ENCODE data around the gene RMDN3.

RMDN3 gene

DNA sequence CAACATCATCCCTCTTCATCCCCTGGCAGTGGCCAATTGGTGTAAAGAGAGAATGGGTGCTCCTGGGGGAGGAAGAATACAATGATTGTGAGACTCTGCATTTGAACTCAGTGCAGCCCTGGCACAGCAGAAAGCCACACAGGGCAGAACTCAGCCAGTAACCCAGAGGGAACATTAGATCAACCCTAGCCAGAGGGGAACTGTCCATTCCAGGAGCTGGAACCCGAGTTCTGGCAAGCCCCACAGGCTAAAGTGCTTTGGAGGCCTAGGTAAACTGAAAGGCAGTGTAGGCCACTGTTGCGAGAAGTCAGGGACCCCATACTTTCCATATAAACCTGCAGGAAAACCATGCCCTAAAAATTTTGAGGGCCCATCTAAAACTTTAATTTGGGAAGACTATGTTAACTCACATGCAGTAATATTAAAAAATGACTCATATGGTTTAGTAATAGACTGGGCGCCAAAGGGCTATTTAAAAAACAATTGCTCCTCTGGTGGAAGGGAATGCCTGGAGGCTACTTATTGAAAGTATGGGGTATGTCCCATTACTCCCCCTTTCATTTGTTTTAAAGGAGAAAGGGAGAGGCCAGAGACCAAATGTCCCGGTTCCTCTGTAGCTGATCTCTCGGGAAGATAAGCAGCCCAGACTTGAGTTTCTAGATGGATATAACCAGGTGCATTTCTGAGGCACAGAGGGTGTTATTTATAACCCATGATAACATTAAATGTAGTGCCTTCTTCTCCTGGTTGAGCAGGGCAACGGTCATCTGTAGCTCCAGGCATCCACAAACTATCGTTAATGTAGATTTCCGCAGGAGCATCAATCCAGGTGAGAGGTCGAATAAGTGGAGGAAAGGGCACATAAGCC lies 65.9 kb downstream of the RMDN3 start:
- no peak for DNase-seq
